ENCODE measurements around the gene CD27. TPM values are rescaled to one million over a fixed set of nuclear protein-coding genes. Genes with fewer than 3 reads are reported as not detected.

CD27 gene
- total and polyA plus RNA-seq, 2 donors (not counting 1 experiment from before 2014, with no cell fraction given): 102 to 116 TPM

- no peak for ATAC-seq (ENCODE audit: low read depth)
- no peaks in the 10 kb centered on the region for H3K27me3 Mint-ChIP-seq
- Histone ChIP-seq H2AFZ (ENCODE audit: insufficient read depth, low read depth, low read length, poor library complexity, severe bottlenecking) (peak overlapping the region; percentile 11), H3K4me1 (ENCODE audit: control insufficient read depth in 2 of 2, insufficient read depth in 2 of 2, low read length in 2 of 2) (peaks cover 44 to 52% of the 10 kb centered on the region in 2 donors), H3K4me3 (ENCODE audit: control extremely low read depth in 1 of 5, extremely low read depth in 1 of 5, insufficient read depth in 1 of 5, low read depth in 2 of 5, low read length in 4 of 5) (no peak overlapping the region), H3K27me3 (replicated peaks in 1 of 4; ENCODE audit: control extremely low read depth in 1 of 4, control insufficient read depth in 3 of 4, insufficient read depth in 4 of 4, low read length in 3 of 4) (no peaks in the 10 kb centered on the region), H3K9me3 (ENCODE audit: control extremely low read depth in 1 of 3, control insufficient read depth in 2 of 3, insufficient read depth in 1 of 3, low read length in 2 of 3) (no peaks in the 10 kb centered on the region), H3K36me3 (replicated peaks in 1 of 2; ENCODE audit: control extremely low read depth in 1 of 2, control insufficient read depth in 1 of 2, extremely low read depth in 1 of 2, insufficient read depth in 2 of 2, low read length in 1 of 2) (peaks cover 0 to 3% of the 10 kb centered on the region in 2 experiments), H3K9ac (ENCODE audit: low read length) (no peak overlapping the region), H3K27ac (ENCODE audit: low read length in 2 of 2) (peak overlapping the region; percentile 62 to 78), H3K4me2 (replicated peaks; ENCODE audit: low read depth, low read length, poor library complexity, severe bottlenecking) (peak overlapping the region; percentile 73), H3K79me2 (ENCODE audit: control insufficient read depth, insufficient read depth, low read length) (peaks cover 23% of the 10 kb centered on the region), H4K20me1 (ENCODE audit: control insufficient read depth, insufficient read depth, low read length, poor library complexity, severe bottlenecking) (no peaks in the 10 kb centered on the region)
- DNase-seq: no peak
- CTCF ChIA-PET: interaction anchor here (1.1 to 7.9 kb wide), 4 partner anchors 11 to 95 kb away, joined by 3 to 115 read pairs (median 46); no protein-coding TSS in a partner anchor
- no peaks in the 10 kb centered on the region for H3K9me3 Mint-ChIP-seq (ENCODE audit: insufficient read depth)
- H3K4me3 Mint-ChIP-seq: peak overlapping the region; percentile 92
- POLR2A ChIA-PET: interaction anchor here (0.8 to 6.9 kb wide), 7 partner anchors 9 to 27 kb away, joined by 3 to 66 read pairs (median 21); partner anchors contain the start of genes TAPBPL and VAMP1
- TF ChIP-seq CTCF (IDR thresholded peaks at IDR 0.05) (no peak), EZH2 (IDR thresholded peaks at IDR 0.05; ENCODE audit: borderline replicate concordance, insufficient read depth, low read depth, low read length, poor library complexity, severe bottlenecking) (no peak)
- intact Hi-C loops (cut with micrococcal nuclease): loop anchor here (1.0 kb wide), 1 partner anchor 16 kb away; no protein-coding TSS in a partner anchor
- peak overlapping the region; percentile 92 for H3K27ac Mint-ChIP-seq
- WGBS (ENCODE audit: insufficient coverage): 70% methylated on average over 7 of the region's 9 CpGs
- H3K4me1 Mint-ChIP-seq: peaks cover 57% of the 10 kb centered on the region
Observed at GRCh38 chr12:6442836-6443235, 1.9 kb upstream of the CD27 start.

GRCh38 chr12:6443361-6443983, 1.3 kb upstream of the CD27 start:
- Mint-ChIP-seq H3K27ac (peak overlapping the region; percentile 92), H3K4me3 (peak overlapping the region; percentile 92), H3K4me1 (peaks cover 63% of the 10 kb centered on the region), H3K27me3 (no peaks in the 10 kb centered on the region), H3K9me3 (ENCODE audit: insufficient read depth) (no peaks in the 10 kb centered on the region)
- Histone ChIP-seq H2AFZ (ENCODE audit: insufficient read depth, low read depth, low read length, poor library complexity, severe bottlenecking) (peak overlapping the region; percentile 11), H3K4me3 (ENCODE audit: control extremely low read depth in 1 of 5, extremely low read depth in 1 of 5, insufficient read depth in 1 of 5, low read depth in 2 of 5, low read length in 4 of 5) (peak overlapping the region in 2 of 5 experiments; percentile 17 to 46), H3K4me2 (replicated peaks; ENCODE audit: low read depth, low read length, poor library complexity, severe bottlenecking) (peak overlapping the region; percentile 73), H4K20me1 (ENCODE audit: control insufficient read depth, insufficient read depth, low read length, poor library complexity, severe bottlenecking) (no peaks in the 10 kb centered on the region), H3K9ac (ENCODE audit: low read length) (peak overlapping the region; percentile 1), H3K79me2 (ENCODE audit: control insufficient read depth, insufficient read depth, low read length) (peaks cover 23% of the 10 kb centered on the region), H3K4me1 (ENCODE audit: control insufficient read depth in 2 of 2, insufficient read depth in 2 of 2, low read length in 2 of 2) (peaks cover 44 to 57% of the 10 kb centered on the region in 2 donors), H3K36me3 (replicated peaks in 1 of 2; ENCODE audit: control extremely low read depth in 1 of 2, control insufficient read depth in 1 of 2, extremely low read depth in 1 of 2, insufficient read depth in 2 of 2, low read length in 1 of 2) (peaks cover 0 to 3% of the 10 kb centered on the region in 2 experiments), H3K9me3 (ENCODE audit: control extremely low read depth in 1 of 3, control insufficient read depth in 2 of 3, insufficient read depth in 1 of 3, low read length in 2 of 3) (no peaks in the 10 kb centered on the region), H3K27me3 (replicated peaks in 1 of 4; ENCODE audit: control extremely low read depth in 1 of 4, control insufficient read depth in 3 of 4, insufficient read depth in 4 of 4, low read length in 3 of 4) (no peaks in the 10 kb centered on the region), H3K27ac (ENCODE audit: low read length in 2 of 2) (peak overlapping the region; percentile 62 to 78)
- 44% methylated on average over 4 of the region's 9 CpGs for WGBS (ENCODE audit: insufficient coverage)
- intact Hi-C loops (cut with micrococcal nuclease): loop anchor here (1.0 kb wide), 1 partner anchor 16 kb away; no protein-coding TSS in a partner anchor
- CTCF ChIA-PET: interaction anchor here (1.1 to 7.9 kb wide), 6 partner anchors 12 to 94 kb away, joined by 3 to 115 read pairs (median 6); partner anchors contain the start of genes MRPL51 and VAMP1
- DNase-seq (peak; percentile 60), ATAC-seq (ENCODE audit: low read depth) (peak; percentile 34)
- POLR2A ChIA-PET: interaction anchor here (0.6 to 6.9 kb wide), 8 partner anchors 8 to 27 kb away, joined by 3 to 66 read pairs (median 16); partner anchors contain the start of genes TAPBPL and VAMP1
- no peak for TF ChIP-seq EZH2 (IDR thresholded peaks at IDR 0.05; ENCODE audit: borderline replicate concordance, insufficient read depth, low read depth, low read length, poor library complexity, severe bottlenecking)
- no peak for TF ChIP-seq CTCF (IDR thresholded peaks at IDR 0.05)

All from B cell (primary cell).